HepG2 (cell line): ENCODE results near the gene CTDP1. TPM values are rescaled to one million over a fixed set of nuclear protein-coding genes. Genes with fewer than 3 reads are reported as not detected.
A peak's percentile ranks its signal among the peaks of the same experiment; 100 is the strongest.

ENCODE experiments used
- ATAC-seq: fragments of 200-7000 bp; cut with Tn5 transposase; 3 replicates; pipeline ENCODE4 v1.9.1; 2020; ENCODE audit warnings: mild to moderate bottlenecking, moderate library complexity
- BruUV-seq: library from RNA; stranded (reverse); fragments of 400-500 nt; replicated peaks from 2 replicates; lab custom pipeline; 2021; lab: Mats Ljungman, UMichigan
- CTCF ChIA-PET: fragments of 300-600 bp; formaldehyde crosslinking; extraction: SDS; loops from one replicate; lab custom pipeline; 2021; ENCODE audit warnings: low total read pairs, inconsistent platforms, low intra/inter-chr PET ratio; lab: Yijun Ruan, JAX
- POLR2A ChIA-PET: fragments of 350-600 bp; sonication (Branson Sonifier 250); formaldehyde crosslinking; loops from one replicate; lab custom pipeline; 2020; ENCODE audit warnings: antibody characterized with exemption, inconsistent platforms; lab: Yijun Ruan, JAX
- DNase-seq: peaks from one replicate; pipeline ENCODE4 v3.0.0-alpha.2; 2015; ENCODE audit warnings: low spot score
- FAIRE-seq: peaks from 3 replicates; lab custom pipeline; 2011; peaks lifted over from hg19 to GRCh38; lab: Jason Lieb, UNC
- H2AFZ ChIP-seq: one replicate; pipeline ENCODE4 v1.6.1; 2011; ENCODE audit warnings: low read length, inconsistent platforms
- H3K27ac ChIP-seq: fragments of 300-600 bp; 3 replicates; pipeline ENCODE4 v1.8.0; 2011; ENCODE audit warnings: mixed run types, mild to moderate bottlenecking, mixed read lengths, low read length, inconsistent platforms; ENCODE audit not compliant: insufficient read depth; ENCODE audit errors: extremely low read length
- H3K27me3 ChIP-seq, 2 experiments: fragments of 200-600 bp in 1 of 2; 2 replicates in 1 of 2; 3 replicates in 1 of 2; pipeline versions ENCODE4 v1.6.0 to v1.8.0; 2011; ENCODE audit warnings: low read length in 2 of 2, mild to moderate bottlenecking in 2 of 2, moderate library complexity in 2 of 2, inconsistent platforms in 1 of 2; ENCODE audit not compliant: insufficient read depth in 2 of 2, control insufficient read depth in 1 of 2
- H3K36me3 ChIP-seq, 2 experiments: fragments of 200-600 bp in 1 of 2; replicated peaks in 1 of 2; 2 replicates in 1 of 2; 3 replicates in 1 of 2; pipeline versions ENCODE4 v1.5.1 to v1.8.0; 2011; ENCODE audit warnings: low read length in 2 of 2, inconsistent platforms in 1 of 2; ENCODE audit not compliant: insufficient read depth in 2 of 2, control insufficient read depth in 1 of 2
- H3K4me1 ChIP-seq: 2 replicates; pipeline ENCODE4 v1.5.1; 2012; ENCODE audit warnings: low read length, inconsistent platforms; ENCODE audit not compliant: insufficient read depth
- H3K4me2 ChIP-seq: 2 replicates; pipeline ENCODE4 v1.6.0; 2011; ENCODE audit warnings: low read depth, low read length, inconsistent platforms
- H3K4me3 ChIP-seq, 3 experiments: fragments of 200-600 bp in 1 of 3; sonication (generic), shearing (Covaris generic) in 1 of 3; replicated peaks in 1 of 3; 2 replicates each; pipeline ENCODE4 v1.5.1; 2011 to 2016; ENCODE audit warnings: low read length in 3 of 3, inconsistent platforms in 2 of 3, low read depth in 2 of 3, mild to moderate bottlenecking in 2 of 3, control low read depth in 1 of 3, mixed read lengths in 1 of 3; ENCODE audit not compliant: insufficient read depth in 1 of 3
- H3K79me2 ChIP-seq: one replicate; pipeline ENCODE4 v1.6.1; 2011; ENCODE audit warnings: low read length, inconsistent platforms; ENCODE audit not compliant: insufficient read depth
- H3K9ac ChIP-seq: 2 replicates; pipeline ENCODE4 v1.6.0; 2011; ENCODE audit warnings: mild to moderate bottlenecking, low read depth, low read length, inconsistent platforms; ENCODE audit not compliant: insufficient read depth
- H3K9me3 ChIP-seq: 2 replicates; pipeline ENCODE4 v1.5.1; 2012; ENCODE audit warnings: mild to moderate bottlenecking, low read length
- H4K20me1 ChIP-seq: 2 replicates; pipeline ENCODE4 v1.6.0; 2011; ENCODE audit warnings: inconsistent platforms, mild to moderate bottlenecking, low read length, moderate library complexity; ENCODE audit not compliant: insufficient read depth
- NCOA5 ChIP-seq: sonication (generic); formaldehyde crosslinking; IDR thresholded peaks from 2 replicates; pipeline ENCODE4 v1.4.0; 2020; ENCODE audit warnings: missing genetic modification reagents
- NR2F6 ChIP-seq, 2 experiments: IDR thresholded peaks; 2 replicates each; pipeline ENCODE4 v1.6.1; 2016; ENCODE audit warnings: antibody characterized with exemption in 1 of 2, mild to moderate bottlenecking in 1 of 2
- RBM39 ChIP-seq: fragments of 200-400 bp; formaldehyde crosslinking; IDR thresholded peaks from one replicate; pipeline ENCODE4 v1.6.1; 2018; ENCODE audit warnings: antibody characterized with exemption, mild to moderate bottlenecking, low read depth, low read length; ENCODE audit not compliant: poor library complexity, severe bottlenecking
- RFX1 ChIP-seq: fragments of 450-650 bp; IDR thresholded peaks from 2 replicates; pipeline ENCODE4 v1.6.1; 2017
- ZNF143 ChIP-seq: sonication (generic); formaldehyde crosslinking; IDR thresholded peaks from 2 replicates; pipeline ENCODE4 v1.4.0; 2020; ENCODE audit warnings: missing genetic modification reagents
- ZSCAN25 ChIP-seq: sonication (generic); formaldehyde crosslinking; IDR thresholded peaks from 2 replicates; pipeline ENCODE4 v1.8.0; 2022; ENCODE audit warnings: mild to moderate bottlenecking, missing genetic modification reagents
- WGBS: methylation state at CpG from one replicate; pipeline ENCODE4 v1.1.6; 2017; ENCODE audit warnings: low lambda C conversion rate; 5-methylcytosine and 5-hydroxymethylcytosine counted together
- in situ Hi-C: cut with HindIII; loops from 2 replicates; pipeline ENCODE4 v1.10.0; 2017; ENCODE audit warnings: low pct_unique_long_range_greater_than_20kb; ENCODE audit not compliant: extremely low pct_ligation_motif_present
- intact Hi-C: fragments of 100-400 bp; cut with micrococcal nuclease; formaldehyde crosslinking; loops from one replicate; pipeline ENCODE4 v1.10.0; 2022; ENCODE audit not compliant: unreplicated experiment
- polyA plus RNA-seq, 8 experiments: library from polyadenylated mRNA; depleted of rRNA in 3 of 8; stranded (reverse) in 7 of 8; unstranded in 1 of 8; fragments of >200 nt; fragmentation: Illumina TruSeq in 4 of 8; extraction: Trizol in 4 of 8; gene quantifications; 2 replicates each; pipeline versions ENCODE4 v1.2.1 to v1.2.3, GENCODE V29; 2011 to 2016; ENCODE audit warnings: low read depth in 4 of 8, missing spikeins in 1 of 8, mixed read lengths in 1 of 8; ENCODE audit not compliant: insufficient read depth in 1 of 8
- total RNA-seq, 5 experiments: library from RNA; depleted of rRNA; stranded (reverse); fragments of >200 nt; fragmentation: Illumina TruSeq; extraction: Trizol; gene quantifications; 2 replicates each; pipeline ENCODE4 v1.2.3, GENCODE V29; 2016; ENCODE audit warnings: low read depth in 1 of 5
- TF ChIP-seq, protein P1 (sequence below): sonication (generic); formaldehyde crosslinking; IDR thresholded peaks from 2 replicates; pipeline ENCODE4 v1.4.0; 2020; ENCODE audit warnings: low read depth, mild to moderate bottlenecking, missing genetic modification reagents
- TF ChIP-seq, protein P2 (sequence below): sonication (generic); formaldehyde crosslinking; IDR thresholded peaks from 2 replicates; pipeline ENCODE4 v1.5.0; 2020; ENCODE audit warnings: missing genetic modification reagents
- TF ChIP-seq, protein P3 (sequence below): sonication (generic); formaldehyde crosslinking; IDR thresholded peaks from 2 replicates; pipeline ENCODE4 v1.5.0; 2020; ENCODE audit warnings: mild to moderate bottlenecking, missing genetic modification reagents, moderate library complexity

Gene CTDP1
- total and polyA plus RNA-seq, 2 of the 13 experiments (the other 11 are each of a cell fraction or from before 2014, with no cell fraction given), result 6.9 to 11.0 TPM

DNA sequence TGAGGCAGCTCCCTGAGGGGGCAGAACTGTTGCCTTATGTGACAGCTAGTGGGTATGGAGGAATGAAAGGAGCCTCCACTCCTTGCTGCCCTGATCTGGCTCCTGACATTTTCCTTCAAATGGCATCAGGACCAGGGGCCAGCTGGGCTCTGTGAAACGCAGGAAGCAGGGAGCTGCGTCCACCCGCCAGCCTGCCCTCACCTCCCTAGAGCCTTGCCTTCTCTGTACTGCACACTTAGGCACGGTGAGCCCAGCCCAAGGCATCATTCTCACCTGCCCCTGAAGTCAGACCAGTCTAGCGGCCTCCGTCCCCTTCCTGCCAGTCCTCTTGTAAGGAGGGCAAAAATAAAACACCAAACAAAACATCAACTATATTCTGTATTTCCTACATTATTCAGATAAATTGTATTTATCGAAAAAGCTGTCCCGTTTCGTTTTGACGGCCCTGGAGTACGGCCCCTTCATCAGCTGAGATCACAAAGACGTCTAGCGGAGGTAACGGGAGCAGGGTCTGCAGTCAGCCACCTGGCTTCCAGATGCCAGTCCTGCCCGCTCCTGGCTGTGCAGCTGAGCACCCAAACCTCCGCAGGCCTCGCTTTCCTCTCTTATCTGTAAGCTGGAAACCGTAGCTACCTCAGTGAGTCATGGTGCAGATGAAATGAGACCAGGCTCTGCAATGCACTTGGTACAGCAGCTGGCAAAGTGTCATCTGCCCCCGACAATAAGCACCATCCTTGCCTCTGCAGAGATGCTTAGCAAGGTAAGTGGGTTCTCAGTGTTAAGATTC is 6.9 kb upstream of the CTDP1 start (continued):
- TF ChIP-seq, protein P1, sequence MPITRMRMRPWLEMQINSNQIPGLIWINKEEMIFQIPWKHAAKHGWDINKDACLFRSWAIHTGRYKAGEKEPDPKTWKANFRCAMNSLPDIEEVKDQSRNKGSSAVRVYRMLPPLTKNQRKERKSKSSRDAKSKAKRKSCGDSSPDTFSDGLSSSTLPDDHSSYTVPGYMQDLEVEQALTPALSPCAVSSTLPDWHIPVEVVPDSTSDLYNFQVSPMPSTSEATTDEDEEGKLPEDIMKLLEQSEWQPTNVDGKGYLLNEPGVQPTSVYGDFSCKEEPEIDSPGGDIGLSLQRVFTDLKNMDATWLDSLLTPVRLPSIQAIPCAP (CRISPR knock-in tag), result no peak
- TF ChIP-seq NCOA5 (CRISPR knock-in tag) (no peak), ZNF143 (no peak), NR2F6 (IDR thresholded peaks at IDR 0.05) (no peak), NR2F6 (CRISPR knock-in tag; IDR thresholded peaks at IDR 0.05) (no peak)
- TF ChIP-seq, protein P2, sequence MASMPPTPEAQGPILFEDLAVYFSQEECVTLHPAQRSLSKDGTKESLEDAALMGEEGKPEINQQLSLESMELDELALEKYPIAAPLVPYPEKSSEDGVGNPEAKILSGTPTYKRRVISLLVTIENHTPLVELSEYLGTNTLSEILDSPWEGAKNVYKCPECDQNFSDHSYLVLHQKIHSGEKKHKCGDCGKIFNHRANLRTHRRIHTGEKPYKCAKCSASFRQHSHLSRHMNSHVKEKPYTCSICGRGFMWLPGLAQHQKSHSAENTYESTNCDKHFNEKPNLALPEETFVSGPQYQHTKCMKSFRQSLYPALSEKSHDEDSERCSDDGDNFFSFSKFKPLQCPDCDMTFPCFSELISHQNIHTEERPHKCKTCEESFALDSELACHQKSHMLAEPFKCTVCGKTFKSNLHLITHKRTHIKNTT (CRISPR knock-in tag), result no peak

DNA sequence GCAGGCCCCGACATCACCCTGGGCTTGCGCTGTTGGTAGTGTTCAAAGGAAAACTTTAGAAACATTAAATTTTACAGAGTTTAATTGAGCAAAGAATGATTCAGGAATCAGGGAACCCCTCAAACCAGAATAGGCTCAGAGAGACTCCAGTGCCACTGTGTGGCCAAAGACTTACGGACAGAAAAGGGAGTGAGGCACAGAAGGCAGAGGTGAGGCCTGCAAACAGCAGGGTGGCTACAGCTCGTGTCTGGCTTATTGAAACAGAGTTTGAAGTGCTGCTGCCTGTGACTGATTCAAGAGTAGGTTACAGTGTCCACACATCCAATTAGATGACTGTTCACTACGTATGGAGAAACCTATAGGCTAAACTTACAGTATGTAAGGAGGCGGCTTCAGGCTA is 2.4 kb upstream of the CTDP1 start:
- intact Hi-C loops, result no loop called here
- POLR2A ChIA-PET, result interaction anchor here (0.5 kb wide), 1 partner anchor 322 kb away, joined by 5 read pairs; no protein-coding TSS in a partner anchor
- in situ Hi-C loops, result no loop called here

More for the DNA sequence above, 2.4 kb upstream of the CTDP1 start:
- TF ChIP-seq, protein P3, sequence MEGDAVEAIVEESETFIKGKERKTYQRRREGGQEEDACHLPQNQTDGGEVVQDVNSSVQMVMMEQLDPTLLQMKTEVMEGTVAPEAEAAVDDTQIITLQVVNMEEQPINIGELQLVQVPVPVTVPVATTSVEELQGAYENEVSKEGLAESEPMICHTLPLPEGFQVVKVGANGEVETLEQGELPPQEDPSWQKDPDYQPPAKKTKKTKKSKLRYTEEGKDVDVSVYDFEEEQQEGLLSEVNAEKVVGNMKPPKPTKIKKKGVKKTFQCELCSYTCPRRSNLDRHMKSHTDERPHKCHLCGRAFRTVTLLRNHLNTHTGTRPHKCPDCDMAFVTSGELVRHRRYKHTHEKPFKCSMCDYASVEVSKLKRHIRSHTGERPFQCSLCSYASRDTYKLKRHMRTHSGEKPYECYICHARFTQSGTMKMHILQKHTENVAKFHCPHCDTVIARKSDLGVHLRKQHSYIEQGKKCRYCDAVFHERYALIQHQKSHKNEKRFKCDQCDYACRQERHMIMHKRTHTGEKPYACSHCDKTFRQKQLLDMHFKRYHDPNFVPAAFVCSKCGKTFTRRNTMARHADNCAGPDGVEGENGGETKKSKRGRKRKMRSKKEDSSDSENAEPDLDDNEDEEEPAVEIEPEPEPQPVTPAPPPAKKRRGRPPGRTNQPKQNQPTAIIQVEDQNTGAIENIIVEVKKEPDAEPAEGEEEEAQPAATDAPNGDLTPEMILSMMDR (CRISPR knock-in tag), result 0 out of 2 replicates have a peak, but pooled peaks have one; percentile 4
- TF ChIP-seq RFX1 (no peak), ZSCAN25 (CRISPR knock-in tag) (peak; percentile 41; the same call in 1 of the 2 replicates), RBM39 (no peak)
- WGBS, result 91% methylated on average over 6 of the region's 6 CpGs
- FAIRE-seq (no peak), DNase-seq (no peak), ATAC-seq (no peak)
- peaks cover 27% of the 10 kb centered on the region for H3K79me2 ChIP-seq
- no TSS peak for BruUV-seq
- peaks cover 4% of the 10 kb centered on the region; the same call in 1 of the 2 replicates for H4K20me1 ChIP-seq
- H3K4me1 ChIP-seq, result peaks cover 45% of the 10 kb centered on the region
- no peak overlapping the region for H3K27ac ChIP-seq
- CTCF ChIA-PET, result no interaction called here
- H3K9ac ChIP-seq, result peak overlapping the region; percentile 96; the same call in 1 of the 2 replicates
- H3K9me3 ChIP-seq, result no peaks in the 10 kb centered on the region
- peak overlapping the region in 1 of 3 experiments; percentile 15; a peak in 1 of 6 replicates for H3K4me3 ChIP-seq
- no peak overlapping the region for H2AFZ ChIP-seq
- H3K36me3 ChIP-seq, result peaks cover 0 to under 1% of the 10 kb centered on the region in 2 experiments; a peak in 2 of 5 replicates
- peak overlapping the region; percentile 90 for H3K4me2 ChIP-seq
- H3K27me3 ChIP-seq, result no peaks in the 10 kb centered on the region; a peak in 1 of 5 replicates
